Activated naive CD8-positive, alpha-beta T cell (primary cell): ENCODE data around the gene ZNF627.
"Not testable (repeated sequence)": the region's sequence is repeated elsewhere in the genome, so short reads cannot be mapped to it uniquely, and the experiment has no call there.

Source experiments
- H3K27ac Mint-ChIP-seq: one replicate; pipeline ENCODE4 v1.8.0; 2021; ENCODE audit warnings: mixed read lengths
- H3K27me3 Mint-ChIP-seq: one replicate; pipeline ENCODE4 v1.8.0; 2021; ENCODE audit warnings: mixed read lengths
- H3K36me3 Mint-ChIP-seq: one replicate; pipeline ENCODE4 v1.8.0; 2021; ENCODE audit warnings: mixed read lengths
- H3K4me1 Mint-ChIP-seq: one replicate; pipeline ENCODE4 v1.8.0; 2021; ENCODE audit warnings: low read depth, mixed read lengths
- H3K4me3 Mint-ChIP-seq: one replicate; pipeline ENCODE4 v1.8.0; 2021; ENCODE audit warnings: mild to moderate bottlenecking, mixed read lengths
- H3K9me3 Mint-ChIP-seq: one replicate; pipeline ENCODE4 v1.8.0; 2021; ENCODE audit warnings: low read depth, mixed read lengths

Gene ZNF627

GRCh38 chr19:11587975-11588631 is 9.2 kb upstream of the ZNF627 start:
- Mint-ChIP-seq H3K9me3 (no peaks in the 10 kb centered on the region), H3K4me3 (no peak overlapping the region), H3K4me1 (peaks cover 4% of the 10 kb centered on the region), H3K27me3 (no peaks in the 10 kb centered on the region), H3K36me3 (no peaks in the 10 kb centered on the region), H3K27ac (no peak overlapping the region)

- no peaks in the 10 kb centered on the region for H3K9me3 Mint-ChIP-seq
- no peak overlapping the region for H3K27ac Mint-ChIP-seq
- no peak overlapping the region for H3K4me3 Mint-ChIP-seq
- no peaks in the 10 kb centered on the region for H3K27me3 Mint-ChIP-seq
- no peaks in the 10 kb centered on the region for H3K36me3 Mint-ChIP-seq
- peaks cover 13% of the 10 kb centered on the region for H3K4me1 Mint-ChIP-seq
Observed at GRCh38 chr19:11594084-11594483, 3.2 kb upstream of the ZNF627 start.

- H3K4me3 Mint-ChIP-seq: peak overlapping the region; percentile 93
- H3K4me1 Mint-ChIP-seq: peaks cover 28% of the 10 kb centered on the region
- no peaks in the 10 kb centered on the region for H3K27me3 Mint-ChIP-seq
- no peaks in the 10 kb centered on the region for H3K36me3 Mint-ChIP-seq
- no peaks in the 10 kb centered on the region for H3K9me3 Mint-ChIP-seq
- H3K27ac Mint-ChIP-seq: no peak overlapping the region
Observed at GRCh38 chr19:11596156-11596555, 1.1 kb upstream of the ZNF627 start.

- H3K9me3 Mint-ChIP-seq: no peaks in the 10 kb centered on the region
- no peaks in the 10 kb centered on the region for H3K27me3 Mint-ChIP-seq
- H3K4me3 Mint-ChIP-seq: peak overlapping the region; percentile 93
- H3K4me1 Mint-ChIP-seq: peaks cover 40% of the 10 kb centered on the region
- peak overlapping the region; percentile 72 for H3K27ac Mint-ChIP-seq
- peaks cover 7% of the 10 kb centered on the region for H3K36me3 Mint-ChIP-seq
Observed at GRCh38 chr19:11598103-11598483, 810 bp downstream of the ZNF627 start.

- Mint-ChIP-seq H3K27ac (no peak overlapping the region), H3K4me3 (peak overlapping the region; percentile 78)
Observed at GRCh38 chr19:11598746-11599145, 1.5 kb downstream of the ZNF627 start.

GRCh38 chr19:11599704-11600103 is 2.4 kb downstream of the ZNF627 start:
- Mint-ChIP-seq H3K4me1 (peaks cover 40% of the 10 kb centered on the region), H3K4me3 (peak overlapping the region; percentile 1), H3K36me3 (peaks cover 13% of the 10 kb centered on the region)
- H3K27ac Mint-ChIP-seq, H3K27me3 Mint-ChIP-seq, H3K9me3 Mint-ChIP-seq: not testable (repeated sequence)

More at GRCh38 chr19:11598746-11599145, 1.5 kb downstream of the ZNF627 start:
- H3K36me3 Mint-ChIP-seq: peaks cover 9% of the 10 kb centered on the region
- H3K4me1 Mint-ChIP-seq: peaks cover 40% of the 10 kb centered on the region
- H3K9me3 Mint-ChIP-seq: no peaks in the 10 kb centered on the region
- no peaks in the 10 kb centered on the region for H3K27me3 Mint-ChIP-seq

GRCh38 chr19:11606484-11606883 is 9.2 kb downstream of the ZNF627 start:
- Mint-ChIP-seq H3K27me3 (no peaks in the 10 kb centered on the region), H3K4me3 (no peak overlapping the region), H3K4me1 (peaks cover 15% of the 10 kb centered on the region), H3K36me3 (peaks cover 24% of the 10 kb centered on the region), H3K9me3 (peaks cover 8% of the 10 kb centered on the region), H3K27ac (no peak overlapping the region)

- Mint-ChIP-seq H3K27ac (no peak overlapping the region), H3K9me3 (peaks cover 5% of the 10 kb centered on the region), H3K27me3 (no peaks in the 10 kb centered on the region), H3K36me3 (peaks cover 10% of the 10 kb centered on the region), H3K4me1 (peaks cover 10% of the 10 kb centered on the region), H3K4me3 (no peak overlapping the region)
Observed at GRCh38 chr19:11611730-11612129, 14.4 kb downstream of the ZNF627 start.

GRCh38 chr19:11612816-11613511 is 15.7 kb downstream of the ZNF627 start:
- Mint-ChIP-seq H3K27me3 (no peaks in the 10 kb centered on the region), H3K27ac (no peak overlapping the region), H3K4me1 (peaks cover 7% of the 10 kb centered on the region), H3K36me3 (peaks cover 15% of the 10 kb centered on the region), H3K4me3 (no peak overlapping the region), H3K9me3 (no peaks in the 10 kb centered on the region)

- no peaks in the 10 kb centered on the region for H3K27me3 Mint-ChIP-seq
- peaks cover 40% of the 10 kb centered on the region for H3K36me3 Mint-ChIP-seq
- H3K9me3 Mint-ChIP-seq: peaks cover 3% of the 10 kb centered on the region
- no peak overlapping the region for H3K4me3 Mint-ChIP-seq
- no peak overlapping the region for H3K27ac Mint-ChIP-seq
- peaks cover 7% of the 10 kb centered on the region for H3K4me1 Mint-ChIP-seq
Observed at GRCh38 chr19:11617180-11618062, 20.1 kb downstream of the ZNF627 start.

GRCh38 chr19:11620553-11620952 is 23.3 kb downstream of the ZNF627 start:
- Mint-ChIP-seq H3K36me3 (peaks cover 40% of the 10 kb centered on the region), H3K9me3 (peaks cover 3% of the 10 kb centered on the region)

GRCh38 chr19:11622401-11622800 is 25.1 kb downstream of the ZNF627 start:
- Mint-ChIP-seq H3K4me1 (peaks cover 16% of the 10 kb centered on the region), H3K36me3 (peaks cover 30% of the 10 kb centered on the region)
- H3K27me3 Mint-ChIP-seq, H3K4me3 Mint-ChIP-seq, H3K9me3 Mint-ChIP-seq, H3K27ac Mint-ChIP-seq: not testable (repeated sequence)

More at GRCh38 chr19:11620553-11620952, 23.3 kb downstream of the ZNF627 start:
- H3K27ac Mint-ChIP-seq: no peak overlapping the region
- no peak overlapping the region for H3K4me3 Mint-ChIP-seq
- no peaks in the 10 kb centered on the region for H3K27me3 Mint-ChIP-seq
- H3K4me1 Mint-ChIP-seq: peaks cover 16% of the 10 kb centered on the region

GRCh38 chr19:11624069-11624463 is 26.8 kb downstream of the ZNF627 start:
- peaks cover 17% of the 10 kb centered on the region for H3K36me3 Mint-ChIP-seq
- no peaks in the 10 kb centered on the region for H3K9me3 Mint-ChIP-seq
- H3K4me3 Mint-ChIP-seq: peak overlapping the region; percentile 79
- H3K27ac Mint-ChIP-seq: no peak overlapping the region
- peaks cover 16% of the 10 kb centered on the region for H3K4me1 Mint-ChIP-seq
- H3K27me3 Mint-ChIP-seq: no peaks in the 10 kb centered on the region

GRCh38 chr19:11626252-11626651 is 29.0 kb downstream of the ZNF627 start:
- no peak overlapping the region for H3K4me3 Mint-ChIP-seq
- no peak overlapping the region for H3K27ac Mint-ChIP-seq

GRCh38 chr19:11633223-11633622 is 35.9 kb downstream of the ZNF627 start:
- H3K4me1 Mint-ChIP-seq: no peaks in the 10 kb centered on the region

More at GRCh38 chr19:11626252-11626651, 29.0 kb downstream of the ZNF627 start:
- peaks cover 16% of the 10 kb centered on the region for H3K4me1 Mint-ChIP-seq
- H3K9me3 Mint-ChIP-seq: no peaks in the 10 kb centered on the region
- H3K36me3 Mint-ChIP-seq: peaks cover 4% of the 10 kb centered on the region
- peaks cover 4% of the 10 kb centered on the region for H3K27me3 Mint-ChIP-seq

More at GRCh38 chr19:11633223-11633622, 35.9 kb downstream of the ZNF627 start:
- peaks cover 2% of the 10 kb centered on the region for H3K36me3 Mint-ChIP-seq
- H3K27ac Mint-ChIP-seq: no peak overlapping the region
- no peak overlapping the region for H3K4me3 Mint-ChIP-seq
- H3K27me3 Mint-ChIP-seq: peaks cover 4% of the 10 kb centered on the region
- peaks cover 5% of the 10 kb centered on the region for H3K9me3 Mint-ChIP-seq
